Karpas-422 (cell line): ENCODE measurements around the gene UBE2F. TPM values are rescaled to one million over a fixed set of nuclear protein-coding genes. Genes with fewer than 3 reads are reported as not detected.

ENCODE experiments used
- DNase-seq: peaks from one replicate; pipeline ENCODE4 v3.0.0-alpha.2; 2015
- H2AFZ ChIP-seq: fragments of 200-600 bp; sonication (generic); 2 replicates; pipeline ENCODE4 v1.6.1; 2014; ENCODE audit warnings: antibody characterized with exemption, low read length, mixed read lengths
- H3K27ac ChIP-seq: fragments of 200-600 bp; sonication (generic); 2 replicates; pipeline ENCODE4 v1.5.1; 2014; ENCODE audit warnings: mild to moderate bottlenecking, low read length, moderate library complexity
- H3K27me3 ChIP-seq: fragments of 200-600 bp; sonication (generic); 2 replicates; pipeline ENCODE4 v1.6.1; 2014; ENCODE audit warnings: low read length, mixed read lengths
- H3K36me3 ChIP-seq: fragments of 200-600 bp; sonication (generic); 2 replicates; pipeline ENCODE4 v1.6.1; 2014; ENCODE audit warnings: low read length, mixed read lengths; ENCODE audit not compliant: insufficient read depth
- H3K4me1 ChIP-seq: fragments of 200-600 bp; sonication (generic); 2 replicates; pipeline ENCODE4 v1.6.1; 2014; ENCODE audit warnings: mild to moderate bottlenecking, low read length, mixed read lengths
- H3K4me2 ChIP-seq: fragments of 200-600 bp; sonication (generic); 2 replicates; pipeline ENCODE4 v1.6.1; 2014; ENCODE audit warnings: low read length, low read depth, mild to moderate bottlenecking; ENCODE audit not compliant: poor library complexity, severe bottlenecking
- H3K4me3 ChIP-seq: fragments of 200-600 bp; sonication (generic); 2 replicates; pipeline ENCODE4 v1.5.1; 2014; ENCODE audit warnings: mild to moderate bottlenecking, antibody characterized with exemption, low read length, mixed read lengths
- H3K79me2 ChIP-seq: fragments of 200-600 bp; sonication (generic); 2 replicates; pipeline ENCODE4 v1.6.1; 2014; ENCODE audit warnings: mild to moderate bottlenecking, low read length, mixed read lengths
- H3K9ac ChIP-seq: fragments of 200-600 bp; sonication (generic); 2 replicates; pipeline ENCODE4 v1.6.0; 2014; ENCODE audit warnings: low read length
- H3K9me2 ChIP-seq: fragments of 200-600 bp; sonication (generic), shearing (Covaris generic); replicated peaks from 2 replicates; pipeline ENCODE4 v1.6.0; 2014; ENCODE audit warnings: mild to moderate bottlenecking, low read length, moderate library complexity; ENCODE audit not compliant: insufficient read depth
- H3K9me3 ChIP-seq: fragments of 300-700, 200-600 bp; sonication (generic); 2 replicates; pipeline ENCODE4 v1.6.1; 2014; ENCODE audit warnings: low read length, mixed read lengths
- H4K20me1 ChIP-seq: fragments of 200-600 bp; sonication (generic); 2 replicates; pipeline ENCODE4 v1.6.1; 2014; ENCODE audit warnings: mild to moderate bottlenecking, antibody characterized with exemption, low read length, low read depth; ENCODE audit not compliant: insufficient read depth
- total RNA-seq: library from RNA; depleted of rRNA; stranded (reverse); fragments of >200 nt; shearing (Covaris generic); gene quantifications from 2 replicates; pipeline ENCODE4 v1.2.3, GENCODE V29; 2014; ENCODE audit warnings: low replicate concordance

The UBE2F gene
- total RNA-seq, 1 experiment from 2014 or later, result 63.3 TPM

GRCh38 chr2:238040918-238041317, 74.1 kb downstream of the UBE2F start:
- no peaks in the 10 kb centered on the region for H3K9me2 ChIP-seq
- no peaks in the 10 kb centered on the region for H3K27me3 ChIP-seq
- no peak overlapping the region for H3K9ac ChIP-seq
- H2AFZ ChIP-seq, result no peak overlapping the region
- no peaks in the 10 kb centered on the region for H3K79me2 ChIP-seq
- no peaks in the 10 kb centered on the region for H4K20me1 ChIP-seq
- no peak overlapping the region for H3K4me3 ChIP-seq
- H3K4me1 ChIP-seq, result no peaks in the 10 kb centered on the region
- H3K4me2 ChIP-seq, result no peak overlapping the region
- no peak overlapping the region for H3K27ac ChIP-seq
- no peak for DNase-seq
- H3K9me3 ChIP-seq, result no peaks in the 10 kb centered on the region
- no peaks in the 10 kb centered on the region; the same call in 1 of the 2 replicates for H3K36me3 ChIP-seq

- Histone ChIP-seq H3K4me3 (no peak overlapping the region), H3K36me3 (no peaks in the 10 kb centered on the region; the same call in 1 of the 2 replicates), H3K79me2 (no peaks in the 10 kb centered on the region), H3K9me3 (no peaks in the 10 kb centered on the region), H3K27ac (no peak overlapping the region), H3K4me1 (no peaks in the 10 kb centered on the region), H3K9ac (no peak overlapping the region), H2AFZ (no peak overlapping the region), H3K9me2 (no peaks in the 10 kb centered on the region), H3K27me3 (no peaks in the 10 kb centered on the region), H4K20me1 (no peaks in the 10 kb centered on the region), H3K4me2 (no peak overlapping the region)
- no peak for DNase-seq
Measured at GRCh38 chr2:238042090-238042489, 75.3 kb downstream of the UBE2F start.

DNA sequence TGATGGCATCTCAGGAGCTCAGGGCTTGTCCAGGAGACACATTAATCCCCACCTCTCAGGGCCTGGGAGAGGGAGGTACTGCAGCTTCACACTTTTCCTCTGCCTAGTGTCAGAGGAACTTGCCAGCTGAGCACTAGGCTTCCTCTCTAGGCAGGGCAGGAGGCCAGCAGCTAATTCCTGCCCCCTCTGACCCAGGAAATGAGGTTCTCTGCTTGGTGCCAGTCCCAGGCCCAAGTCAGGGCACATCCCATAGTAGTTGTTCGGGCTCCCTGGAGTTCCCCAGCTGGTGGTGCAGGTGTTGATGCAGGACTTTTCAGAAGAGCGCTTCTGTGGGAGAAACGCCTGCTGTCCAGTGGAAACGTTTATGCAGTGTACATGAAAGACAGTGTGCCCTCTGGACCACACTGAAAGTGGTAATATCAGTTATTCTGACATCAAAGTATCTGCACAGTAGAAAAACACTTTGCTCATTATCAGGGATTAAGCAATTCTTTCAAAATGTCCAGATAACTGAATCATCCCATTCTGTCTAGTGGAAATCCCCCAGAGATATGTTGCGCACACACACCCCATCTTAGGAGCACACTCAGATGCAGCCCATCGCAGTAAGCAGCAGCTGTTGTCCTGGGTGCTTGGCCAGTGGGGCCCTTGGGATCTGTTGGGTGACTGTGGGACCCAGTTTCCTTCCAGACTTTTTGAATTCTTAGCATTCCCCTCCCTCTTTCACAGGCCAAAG, 76.2 kb downstream of the UBE2F start:
- no peak overlapping the region for H3K27ac ChIP-seq
- no peaks in the 10 kb centered on the region for H3K79me2 ChIP-seq
- H3K36me3 ChIP-seq, result no peaks in the 10 kb centered on the region; the same call in 1 of the 2 replicates
- no peaks in the 10 kb centered on the region for H3K27me3 ChIP-seq
- no peak overlapping the region for H3K4me3 ChIP-seq
- H4K20me1 ChIP-seq, result no peaks in the 10 kb centered on the region
- no peak for DNase-seq
- no peaks in the 10 kb centered on the region for H3K9me3 ChIP-seq
- no peaks in the 10 kb centered on the region for H3K4me1 ChIP-seq
- no peak overlapping the region for H3K4me2 ChIP-seq
- no peak overlapping the region for H2AFZ ChIP-seq
- H3K9me2 ChIP-seq, result no peaks in the 10 kb centered on the region
- H3K9ac ChIP-seq, result no peak overlapping the region

DNA sequence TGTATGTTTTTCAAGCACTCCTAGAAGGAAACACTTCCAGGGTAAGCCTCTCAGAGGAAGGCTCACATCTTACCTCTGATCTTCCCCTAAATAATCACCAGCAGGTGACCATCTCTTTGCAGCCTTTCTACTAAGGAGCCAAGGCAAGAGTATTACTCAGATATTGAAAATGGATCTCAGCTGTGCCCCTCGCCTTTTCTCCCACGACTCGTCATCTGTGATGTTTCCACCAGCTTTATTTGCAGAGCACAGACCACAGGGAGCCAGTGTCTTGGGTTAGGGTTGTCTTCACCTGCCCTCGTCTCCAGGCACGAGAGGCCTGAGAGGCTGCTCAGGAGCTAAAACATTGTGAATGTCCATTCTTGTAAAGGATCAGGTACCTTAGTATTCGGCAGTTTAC, 77.0 kb downstream of the UBE2F start:
- no peaks in the 10 kb centered on the region for H3K4me1 ChIP-seq
- H4K20me1 ChIP-seq, result no peaks in the 10 kb centered on the region
- no peaks in the 10 kb centered on the region; the same call in 1 of the 2 replicates for H3K36me3 ChIP-seq
- no peak overlapping the region for H2AFZ ChIP-seq
- no peak overlapping the region for H3K4me3 ChIP-seq
- H3K27me3 ChIP-seq, result no peaks in the 10 kb centered on the region
- H3K9ac ChIP-seq, result no peak overlapping the region
- no peaks in the 10 kb centered on the region for H3K79me2 ChIP-seq
- H3K9me2 ChIP-seq, result no peaks in the 10 kb centered on the region
- no peak overlapping the region for H3K27ac ChIP-seq
- H3K9me3 ChIP-seq, result no peaks in the 10 kb centered on the region
- H3K4me2 ChIP-seq, result no peak overlapping the region
- no peak for DNase-seq

DNA sequence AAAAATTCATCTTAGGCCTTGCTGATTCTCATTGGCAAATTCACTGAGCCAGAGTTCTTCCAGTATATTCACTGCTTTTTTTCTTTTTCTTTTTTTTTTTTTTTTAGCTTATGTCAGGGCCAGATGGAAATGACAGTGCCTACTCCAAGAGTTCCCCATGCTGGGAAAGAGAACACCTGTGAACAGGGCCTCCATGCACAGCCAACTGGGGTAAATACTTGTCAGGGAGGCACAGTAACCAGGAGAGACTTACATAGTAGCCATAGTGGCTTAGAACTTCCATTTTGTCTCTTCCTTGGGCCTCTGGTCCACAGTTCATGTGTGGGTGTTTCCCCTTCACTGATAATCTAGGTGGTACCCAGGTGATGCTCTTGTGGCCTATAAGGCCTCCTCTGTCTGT, 78.8 kb downstream of the UBE2F start:
- no peak for DNase-seq
- Histone ChIP-seq H3K27ac (no peak overlapping the region), H3K9me3 (no peaks in the 10 kb centered on the region), H3K9ac (no peak overlapping the region), H3K4me1 (no peaks in the 10 kb centered on the region), H3K4me2 (no peak overlapping the region), H3K9me2 (no peaks in the 10 kb centered on the region), H3K79me2 (no peaks in the 10 kb centered on the region), H3K27me3 (no peaks in the 10 kb centered on the region), H3K4me3 (no peak overlapping the region), H2AFZ (no peak overlapping the region), H3K36me3 (no peaks in the 10 kb centered on the region; the same call in 1 of the 2 replicates), H4K20me1 (no peaks in the 10 kb centered on the region)

GRCh38 chr2:238046725-238047270, 80.0 kb downstream of the UBE2F start:
- Histone ChIP-seq H3K9ac (no peak overlapping the region), H3K27ac (no peak overlapping the region), H3K4me2 (no peak overlapping the region)

GRCh38 chr2:238053191-238053776, 86.5 kb downstream of the UBE2F start:
- Histone ChIP-seq H3K9me3 (no peaks in the 10 kb centered on the region), H3K4me1 (no peaks in the 10 kb centered on the region), H3K27me3 (no peaks in the 10 kb centered on the region), H4K20me1 (no peaks in the 10 kb centered on the region), H3K79me2 (no peaks in the 10 kb centered on the region), H3K27ac (no peak overlapping the region), H3K4me2 (no peak overlapping the region), H3K9ac (no peak overlapping the region), H3K36me3 (no peaks in the 10 kb centered on the region), H3K4me3 (no peak overlapping the region), H3K9me2 (no peaks in the 10 kb centered on the region), H2AFZ (no peak overlapping the region)
- no peak for DNase-seq

More at GRCh38 chr2:238046725-238047270, 80.0 kb downstream of the UBE2F start:
- no peaks in the 10 kb centered on the region for H4K20me1 ChIP-seq
- no peak for DNase-seq
- no peaks in the 10 kb centered on the region for H3K27me3 ChIP-seq
- no peaks in the 10 kb centered on the region for H3K79me2 ChIP-seq
- no peak overlapping the region for H2AFZ ChIP-seq
- H3K9me3 ChIP-seq, result no peaks in the 10 kb centered on the region
- H3K9me2 ChIP-seq, result no peaks in the 10 kb centered on the region
- H3K4me1 ChIP-seq, result no peaks in the 10 kb centered on the region
- no peak overlapping the region for H3K4me3 ChIP-seq
- no peaks in the 10 kb centered on the region; the same call in 1 of the 2 replicates for H3K36me3 ChIP-seq

DNA sequence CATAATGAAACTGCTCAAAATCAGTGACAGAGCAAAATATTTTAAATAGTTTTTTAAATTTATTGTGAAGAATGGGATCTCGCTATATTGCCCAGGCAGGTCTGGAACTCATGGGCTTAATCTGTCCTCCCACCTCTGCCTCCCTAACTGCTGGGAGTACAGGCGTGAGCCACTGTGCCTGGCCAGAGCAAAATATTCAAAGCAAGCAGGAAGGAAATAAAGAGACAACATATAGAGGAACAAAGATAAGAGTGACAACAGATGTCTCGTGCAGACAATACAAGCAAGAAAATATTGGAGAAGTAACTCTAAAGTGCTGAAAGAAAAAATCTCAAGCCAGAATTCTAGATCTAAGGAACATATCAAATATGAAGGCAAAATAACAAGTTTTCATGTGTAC, 89.0 kb downstream of the UBE2F start:
- H3K9me3 ChIP-seq, result no peaks in the 10 kb centered on the region
- H3K4me3 ChIP-seq, result no peak overlapping the region
- no peak overlapping the region for H3K4me2 ChIP-seq
- H3K9me2 ChIP-seq, result no peaks in the 10 kb centered on the region
- DNase-seq, result no peak
- H2AFZ ChIP-seq, result no peak overlapping the region
- H4K20me1 ChIP-seq, result no peaks in the 10 kb centered on the region
- H3K36me3 ChIP-seq, result no peaks in the 10 kb centered on the region
- H3K27me3 ChIP-seq, result no peaks in the 10 kb centered on the region
- H3K4me1 ChIP-seq, result peaks cover 8% of the 10 kb centered on the region
- H3K9ac ChIP-seq, result no peak overlapping the region
- H3K27ac ChIP-seq, result no peak overlapping the region
- peaks cover 6% of the 10 kb centered on the region; the same call in 1 of the 2 replicates for H3K79me2 ChIP-seq
